HCEC 1CT (cell line): ENCODE measurements around the gene ZDHHC5.
A peak's percentile ranks its signal among the peaks of the same experiment; 100 is the strongest.

Experiments used
- DNase-seq: peaks from one replicate; pipeline ENCODE4 v3.0.0-alpha.2; 2017

The ZDHHC5 gene

GRCh38 chr11:57741132-57742086 lies 73.5 kb downstream of the ZDHHC5 start, which contains the start of gene SELENOH:
Gene SELENOH, plus strand, starts transcription at chr11:57741491. Its CDS starts 105 bp downstream, at chr11:57741596.
- DNase-seq = peak; percentile 97

DNA sequence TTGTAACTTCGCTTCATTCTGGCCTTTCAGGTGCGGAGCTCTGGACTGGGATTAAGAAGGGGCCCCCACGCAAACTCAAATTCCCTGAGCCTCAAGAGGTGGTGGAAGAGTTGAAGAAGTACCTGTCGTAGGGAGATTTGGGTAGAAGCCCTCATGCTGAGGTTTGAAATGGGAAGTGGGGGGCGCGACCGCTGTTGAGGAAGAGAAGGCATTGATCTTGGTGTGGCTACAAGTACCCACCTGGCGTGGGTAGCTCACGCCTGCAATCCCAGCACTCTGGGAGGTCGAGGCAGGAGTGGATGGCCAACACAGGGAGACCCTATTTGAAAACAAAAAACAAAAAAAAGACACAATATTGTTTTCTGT lies 74.2 kb downstream of the ZDHHC5 start:
- no peak for DNase-seq

GRCh38 chr11:57744357-57744756 lies 76.4 kb downstream of the ZDHHC5 start:
- no peak for DNase-seq

DNA sequence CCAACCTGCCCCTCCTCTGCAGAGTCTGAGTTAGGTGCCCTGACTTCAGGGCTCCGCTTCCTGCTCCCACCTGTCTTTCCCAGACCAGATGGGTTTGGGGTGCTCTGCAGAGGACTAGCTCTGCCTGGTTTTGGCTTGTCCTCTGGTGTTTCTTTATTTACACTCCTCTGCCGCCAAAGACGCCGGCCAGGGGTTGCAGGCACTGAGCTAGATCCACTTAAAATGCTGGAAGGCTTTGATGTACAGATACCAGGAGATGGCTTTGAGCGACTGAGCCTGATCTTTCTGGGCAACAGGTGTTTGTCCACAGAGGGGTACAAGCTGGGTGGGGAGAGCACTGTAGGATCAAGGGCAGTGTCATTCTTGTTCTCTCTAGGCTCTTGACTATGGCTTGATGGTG lies 77.3 kb downstream of the ZDHHC5 start:
- no peak for DNase-seq

DNA sequence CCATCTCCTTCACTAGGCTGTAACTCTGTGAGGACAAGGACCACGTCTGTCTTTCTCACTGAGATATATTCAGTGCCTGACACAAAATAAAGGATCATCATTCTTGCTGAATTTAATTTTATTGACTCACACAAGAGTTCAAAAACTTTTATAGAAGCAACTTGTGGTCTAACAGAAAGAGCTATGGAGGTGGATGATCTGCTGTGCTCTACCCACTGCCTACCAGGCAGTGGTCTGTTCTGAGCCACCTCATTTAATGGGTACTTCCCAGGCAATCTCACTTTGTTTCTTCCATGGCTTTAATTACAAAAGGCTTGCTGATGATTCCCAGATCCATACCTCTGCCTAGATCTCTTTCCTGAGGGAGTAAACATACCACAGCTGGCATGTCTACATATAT lies 79.0 kb downstream of the ZDHHC5 start:
- no peak for DNase-seq
